HepG2 (cell line): ENCODE results near the gene STK17A. TPM values are rescaled to one million over a fixed set of nuclear protein-coding genes. Genes with fewer than 3 reads are reported as not detected.

Experiments
- ATAC-seq: fragments of 200-7000 bp; cut with Tn5 transposase; 3 replicates; pipeline ENCODE4 v1.9.1; 2020; ENCODE audit warnings: mild to moderate bottlenecking, moderate library complexity
- BruUV-seq: library from RNA; stranded (reverse); fragments of 400-500 nt; replicated peaks from 2 replicates; lab custom pipeline; 2021; lab: Mats Ljungman, UMichigan
- CTCF ChIA-PET: fragments of 300-600 bp; formaldehyde crosslinking; extraction: SDS; loops from one replicate; lab custom pipeline; 2021; ENCODE audit warnings: low total read pairs, inconsistent platforms, low intra/inter-chr PET ratio; lab: Yijun Ruan, JAX
- POLR2A ChIA-PET: fragments of 350-600 bp; sonication (Branson Sonifier 250); formaldehyde crosslinking; loops from one replicate; lab custom pipeline; 2020; ENCODE audit warnings: antibody characterized with exemption, inconsistent platforms; lab: Yijun Ruan, JAX
- DNase-seq: peaks from one replicate; pipeline ENCODE4 v3.0.0-alpha.2; 2015; ENCODE audit warnings: low spot score
- FAIRE-seq: peaks from 3 replicates; lab custom pipeline; 2011; peaks lifted over from hg19 to GRCh38; lab: Jason Lieb, UNC
- H2AFZ ChIP-seq: one replicate; pipeline ENCODE4 v1.6.1; 2011; ENCODE audit warnings: low read length, inconsistent platforms
- H3K27ac ChIP-seq: fragments of 300-600 bp; 3 replicates; pipeline ENCODE4 v1.8.0; 2011; ENCODE audit warnings: mixed run types, mild to moderate bottlenecking, mixed read lengths, low read length, inconsistent platforms; ENCODE audit not compliant: insufficient read depth; ENCODE audit errors: extremely low read length
- H3K27me3 ChIP-seq, 2 experiments: fragments of 200-600 bp in 1 of 2; 2 replicates in 1 of 2; 3 replicates in 1 of 2; pipeline versions ENCODE4 v1.6.0 to v1.8.0; 2011; ENCODE audit warnings: low read length in 2 of 2, mild to moderate bottlenecking in 2 of 2, moderate library complexity in 2 of 2, inconsistent platforms in 1 of 2; ENCODE audit not compliant: insufficient read depth in 2 of 2, control insufficient read depth in 1 of 2
- H3K36me3 ChIP-seq, 2 experiments: fragments of 200-600 bp in 1 of 2; replicated peaks in 1 of 2; 2 replicates in 1 of 2; 3 replicates in 1 of 2; pipeline versions ENCODE4 v1.5.1 to v1.8.0; 2011; ENCODE audit warnings: low read length in 2 of 2, inconsistent platforms in 1 of 2; ENCODE audit not compliant: insufficient read depth in 2 of 2, control insufficient read depth in 1 of 2
- H3K4me1 ChIP-seq: 2 replicates; pipeline ENCODE4 v1.5.1; 2012; ENCODE audit warnings: low read length, inconsistent platforms; ENCODE audit not compliant: insufficient read depth
- H3K4me2 ChIP-seq: 2 replicates; pipeline ENCODE4 v1.6.0; 2011; ENCODE audit warnings: low read depth, low read length, inconsistent platforms
- H3K4me3 ChIP-seq, 3 experiments: fragments of 200-600 bp in 1 of 3; sonication (generic), shearing (Covaris generic) in 1 of 3; replicated peaks in 1 of 3; 2 replicates each; pipeline ENCODE4 v1.5.1; 2011 to 2016; ENCODE audit warnings: low read length in 3 of 3, inconsistent platforms in 2 of 3, low read depth in 2 of 3, mild to moderate bottlenecking in 2 of 3, control low read depth in 1 of 3, mixed read lengths in 1 of 3; ENCODE audit not compliant: insufficient read depth in 1 of 3
- H3K79me2 ChIP-seq: one replicate; pipeline ENCODE4 v1.6.1; 2011; ENCODE audit warnings: low read length, inconsistent platforms; ENCODE audit not compliant: insufficient read depth
- H3K9ac ChIP-seq: 2 replicates; pipeline ENCODE4 v1.6.0; 2011; ENCODE audit warnings: mild to moderate bottlenecking, low read depth, low read length, inconsistent platforms; ENCODE audit not compliant: insufficient read depth
- H3K9me3 ChIP-seq: 2 replicates; pipeline ENCODE4 v1.5.1; 2012; ENCODE audit warnings: mild to moderate bottlenecking, low read length
- H4K20me1 ChIP-seq: 2 replicates; pipeline ENCODE4 v1.6.0; 2011; ENCODE audit warnings: inconsistent platforms, mild to moderate bottlenecking, low read length, moderate library complexity; ENCODE audit not compliant: insufficient read depth
- ATF7-NPFF ChIP-seq: sonication (generic); formaldehyde crosslinking; IDR thresholded peaks from 2 replicates; pipeline ENCODE4 v1.8.1; 2023; ENCODE audit warnings: mild to moderate bottlenecking, low read depth, missing genetic modification reagents, moderate library complexity
- CEBPG ChIP-seq: IDR thresholded peaks from 2 replicates; pipeline ENCODE4 v1.6.1; 2016
- HNF1B ChIP-seq: sonication (generic); formaldehyde crosslinking; IDR thresholded peaks from 2 replicates; pipeline ENCODE4 v1.5.1; 2020; ENCODE audit warnings: mild to moderate bottlenecking, moderate library complexity, missing genetic modification reagents
- KLF16 ChIP-seq, 2 experiments: sonication (generic) in 1 of 2; formaldehyde crosslinking in 1 of 2; IDR thresholded peaks; 2 replicates each; pipeline versions ENCODE4 v1.6.1 to v1.8.0; 2016 to 2023; ENCODE audit warnings: missing genetic modification reagents in 2 of 2, missing compliant biosample characterization in 1 of 2
- NFATC3 ChIP-seq: sonication (generic); formaldehyde crosslinking; IDR thresholded peaks from 2 replicates; pipeline ENCODE4 v1.5.1; 2020; ENCODE audit warnings: mild to moderate bottlenecking, missing genetic modification reagents
- SCMH1 ChIP-seq: sonication (generic); formaldehyde crosslinking; IDR thresholded peaks from 2 replicates; pipeline ENCODE4 v1.9.0; 2021; ENCODE audit warnings: missing genetic modification reagents, mild to moderate bottlenecking, borderline replicate concordance
- SRY ChIP-seq: sonication (generic); formaldehyde crosslinking; IDR thresholded peaks from 2 replicates; pipeline ENCODE4 v1.8.0; 2022; ENCODE audit warnings: mild to moderate bottlenecking, missing genetic modification reagents
- TBX2 ChIP-seq: sonication (generic); formaldehyde crosslinking; IDR thresholded peaks from 2 replicates; pipeline ENCODE4 v1.5.0; 2020; ENCODE audit warnings: missing genetic modification reagents, mild to moderate bottlenecking, borderline replicate concordance
- ZBTB26 ChIP-seq: IDR thresholded peaks from 2 replicates; pipeline ENCODE4 v1.6.1; 2016; ENCODE audit warnings: missing compliant biosample characterization, missing genetic modification reagents, borderline replicate concordance
- ZBTB38 ChIP-seq: sonication (generic); formaldehyde crosslinking; IDR thresholded peaks from 2 replicates; pipeline ENCODE4 v1.5.1; 2020; ENCODE audit warnings: mild to moderate bottlenecking, missing genetic modification reagents
- ZC3H13 ChIP-seq: sonication (generic); formaldehyde crosslinking; IDR thresholded peaks from 2 replicates; pipeline ENCODE4 v1.8.1; 2023; ENCODE audit warnings: mild to moderate bottlenecking, missing genetic modification reagents, moderate library complexity
- ZNF160 ChIP-seq: sonication (generic); formaldehyde crosslinking; IDR thresholded peaks from 2 replicates; pipeline ENCODE4 v1.8.0; 2022; ENCODE audit warnings: mild to moderate bottlenecking, inconsistent platforms, missing genetic modification reagents
- ZNF3 ChIP-seq: IDR thresholded peaks from 2 replicates; pipeline ENCODE4 v1.7.0; 2017; ENCODE audit warnings: inconsistent platforms
- ZNF331 ChIP-seq: sonication (generic); formaldehyde crosslinking; IDR thresholded peaks from 2 replicates; pipeline ENCODE4 v1.4.0; 2020; ENCODE audit warnings: missing genetic modification reagents
- ZNF646 ChIP-seq: sonication (generic); formaldehyde crosslinking; IDR thresholded peaks from 2 replicates; pipeline ENCODE4 v1.9.0; 2021; ENCODE audit warnings: mild to moderate bottlenecking, missing genetic modification reagents
- ZNF761 ChIP-seq: sonication (generic); formaldehyde crosslinking; conservative IDR thresholded peaks from 2 replicates; pipeline ENCODE4 v1.4.0; 2020; ENCODE audit warnings: mild to moderate bottlenecking, missing genetic modification reagents
- ZNF772 ChIP-seq: sonication (generic); formaldehyde crosslinking; IDR thresholded peaks from 2 replicates; pipeline ENCODE4 v1.5.0; 2020; ENCODE audit warnings: mild to moderate bottlenecking, missing genetic modification reagents
- ZNF850 ChIP-seq: sonication (generic); formaldehyde crosslinking; conservative IDR thresholded peaks from 2 replicates; pipeline ENCODE4 v1.9.0; 2021; ENCODE audit warnings: mild to moderate bottlenecking, missing genetic modification reagents
- in situ Hi-C: cut with HindIII; loops from 2 replicates; pipeline ENCODE4 v1.10.0; 2017; ENCODE audit warnings: low pct_unique_long_range_greater_than_20kb; ENCODE audit not compliant: extremely low pct_ligation_motif_present
- intact Hi-C: fragments of 100-400 bp; cut with micrococcal nuclease; formaldehyde crosslinking; loops from one replicate; pipeline ENCODE4 v1.10.0; 2022; ENCODE audit not compliant: unreplicated experiment
- polyA plus RNA-seq, 8 experiments: library from polyadenylated mRNA; depleted of rRNA in 3 of 8; stranded (reverse) in 7 of 8; unstranded in 1 of 8; fragments of >200 nt; fragmentation: Illumina TruSeq in 4 of 8; extraction: Trizol in 4 of 8; gene quantifications; 2 replicates each; pipeline versions ENCODE4 v1.2.1 to v1.2.3, GENCODE V29; 2011 to 2016; ENCODE audit warnings: low read depth in 4 of 8, missing spikeins in 1 of 8, mixed read lengths in 1 of 8; ENCODE audit not compliant: insufficient read depth in 1 of 8
- total RNA-seq, 5 experiments: library from RNA; depleted of rRNA; stranded (reverse); fragments of >200 nt; fragmentation: Illumina TruSeq; extraction: Trizol; gene quantifications; 2 replicates each; pipeline ENCODE4 v1.2.3, GENCODE V29; 2016; ENCODE audit warnings: low read depth in 1 of 5

The STK17A gene
- total and polyA plus RNA-seq, 2 of the 13 experiments (the other 11 are each of a cell fraction or from before 2014, with no cell fraction given) = 18.6 to 24.3 TPM

GRCh38 chr7:43546231-43546630 lies 36.7 kb upstream of the STK17A start:
- H3K4me1 ChIP-seq = no peaks in the 10 kb centered on the region
- in situ Hi-C loops (no loop called here), intact Hi-C loops (no loop called here)
- H3K27ac ChIP-seq = no peak overlapping the region
- FAIRE-seq (no peak), DNase-seq (no peak), ATAC-seq (no peak)
- H3K9ac ChIP-seq = no peak overlapping the region
- ChIA-PET CTCF (no interaction called here), POLR2A (no interaction called here)
- H4K20me1 ChIP-seq = no peaks in the 10 kb centered on the region
- H3K36me3 ChIP-seq = no peaks in the 10 kb centered on the region
- BruUV-seq = no TSS peak
- 0 out of 5 replicates have a peak, but pooled peaks cover 0 to 9% of the 10 kb centered on the region in 2 experiments for H3K27me3 ChIP-seq
- H3K4me3 ChIP-seq = no peak overlapping the region
- no peaks in the 10 kb centered on the region for H3K9me3 ChIP-seq
- no peak overlapping the region for H2AFZ ChIP-seq
- H3K79me2 ChIP-seq = no peaks in the 10 kb centered on the region
- H3K4me2 ChIP-seq = no peak overlapping the region
- no peak for TF ChIP-seq KLF16 (CRISPR knock-in tag; IDR thresholded peaks at IDR 0.05)
- no peak for TF ChIP-seq ZBTB38 (CRISPR knock-in tag)
- TF ChIP-seq ZNF761 (CRISPR knock-in tag) = no peak
- no peak for TF ChIP-seq ZNF850 (CRISPR knock-in tag)
- no peak for TF ChIP-seq ATF7-NPFF (CRISPR knock-in tag)
- TF ChIP-seq NFATC3 (CRISPR knock-in tag) = no peak
- TF ChIP-seq ZC3H13 (CRISPR knock-in tag) = no peak
- no peak for TF ChIP-seq ZNF3 (CRISPR knock-in tag)
- TF ChIP-seq ZNF772 (CRISPR knock-in tag) = no peak
- TF ChIP-seq ZNF160 (CRISPR knock-in tag) = no peak
- no peak for TF ChIP-seq SRY
- no peak for TF ChIP-seq ZNF646
- no peak for TF ChIP-seq TBX2 (CRISPR knock-in tag)
- TF ChIP-seq ZBTB26 = no peak
- TF ChIP-seq ZNF331 (CRISPR knock-in tag) = no peak
- no peak for TF ChIP-seq HNF1B (CRISPR knock-in tag)
- no peak for TF ChIP-seq SCMH1 (CRISPR knock-in tag)
- TF ChIP-seq CEBPG (CRISPR knock-in tag) = no peak
